Neural cell (in vitro differentiated cells): ENCODE data around the gene ZNF644. TPM values are rescaled to one million over a fixed set of nuclear protein-coding genes. Genes with fewer than 3 reads are reported as not detected.

Experiments used
- H2AFZ ChIP-seq: fragments of 200-600, 300-800 bp; sonication (generic), shearing (Covaris generic); 2 replicates; pipeline ENCODE4 v1.6.0; 2014; ENCODE audit warnings: low read depth, mild to moderate bottlenecking, antibody characterized with exemption, low read length, moderate library complexity
- H3F3A ChIP-seq: fragments of 200-600 bp; shearing (Covaris generic); 2 replicates; pipeline ENCODE4 v1.6.1; 2016; ENCODE audit warnings: mild to moderate bottlenecking, moderate library complexity, mixed read lengths, antibody characterized with exemption, low read length; ENCODE audit not compliant: insufficient read depth, poor library complexity, severe bottlenecking
- H3K27ac ChIP-seq: fragments of 200-600, 300-800 bp; sonication (generic), shearing (Covaris generic); 2 replicates; pipeline ENCODE4 v1.5.1; 2014; ENCODE audit warnings: mild to moderate bottlenecking, low read length, moderate library complexity
- H3K27me3 ChIP-seq: fragments of 300-800, 200-600 bp; sonication (generic), shearing (Covaris generic); 2 replicates; pipeline ENCODE4 v1.6.0; 2014; ENCODE audit warnings: mild to moderate bottlenecking, low read depth, low read length, moderate library complexity; ENCODE audit not compliant: insufficient read depth
- H3K36me3 ChIP-seq: fragments of 300-800, 200-600 bp; sonication (generic), shearing (Covaris generic); 2 replicates; pipeline ENCODE4 v1.5.1; 2014; ENCODE audit warnings: mild to moderate bottlenecking, antibody characterized with exemption, low read length, moderate library complexity; ENCODE audit not compliant: insufficient read depth
- H3K4me2 ChIP-seq: fragments of 300-800, 200-600 bp; sonication (generic), shearing (Covaris generic); 2 replicates; pipeline ENCODE4 v1.6.0; 2014; ENCODE audit warnings: mild to moderate bottlenecking, low read length
- H3K4me3 ChIP-seq: fragments of 300-800, 200-600 bp; sonication (generic), shearing (Covaris generic); 2 replicates; pipeline ENCODE4 v1.5.1; 2014; ENCODE audit warnings: mild to moderate bottlenecking, low read length, moderate library complexity
- H3K79me2 ChIP-seq: fragments of 200-600 bp; shearing (Covaris generic); replicated peaks from 2 replicates; pipeline ENCODE4 v1.6.0; 2014; ENCODE audit warnings: mild to moderate bottlenecking, low read length, moderate library complexity; ENCODE audit not compliant: insufficient read depth
- H3K9ac ChIP-seq: fragments of 300-800, 200-600 bp; sonication (generic), shearing (Covaris generic); 2 replicates; pipeline ENCODE4 v1.6.1; 2016; ENCODE audit warnings: mild to moderate bottlenecking, low read length, mixed read lengths
- H3K9me2 ChIP-seq: fragments of 200-600 bp; shearing (Covaris generic); 2 replicates; pipeline ENCODE4 v1.6.1; 2016; ENCODE audit warnings: mild to moderate bottlenecking, low read length, mixed read lengths; ENCODE audit not compliant: insufficient read depth
- H3K9me3 ChIP-seq: fragments of 200-600, 300-800 bp; sonication (generic), shearing (Covaris generic); 2 replicates; pipeline ENCODE4 v1.6.1; 2016; ENCODE audit warnings: mild to moderate bottlenecking, mixed run types, low read length, moderate library complexity, mixed read lengths
- H4K20me1 ChIP-seq: fragments of 200-600 bp; shearing (Covaris generic); 2 replicates; pipeline ENCODE4 v1.6.1; 2016; ENCODE audit warnings: mild to moderate bottlenecking, mixed run types; ENCODE audit not compliant: insufficient read depth
- CTCF ChIP-seq: fragments of 450-650 bp; IDR thresholded peaks from 2 replicates; pipeline ENCODE4 v1.5.1; 2014; ENCODE audit warnings: antibody characterized with exemption, mild to moderate bottlenecking, moderate library complexity; ENCODE audit not compliant: poor library complexity, severe bottlenecking
- EP300 ChIP-seq: fragments of 450-650 bp; conservative IDR thresholded peaks from 2 replicates; pipeline ENCODE4 v1.6.1; 2014; ENCODE audit warnings: antibody characterized with exemption, mild to moderate bottlenecking, moderate library complexity; ENCODE audit not compliant: poor library complexity, severe bottlenecking
- EZH2 ChIP-seq: fragments of 200-600, 300-800 bp; shearing (Covaris generic), sonication (generic); IDR thresholded peaks from 2 replicates; pipeline ENCODE4 v1.6.1; 2014; ENCODE audit warnings: antibody characterized with exemption, low read length, borderline replicate concordance, mild to moderate bottlenecking; ENCODE audit not compliant: insufficient read depth, poor library complexity, severe bottlenecking
- MXI1 ChIP-seq: fragments of 450-650 bp; conservative IDR thresholded peaks from 2 replicates; pipeline ENCODE4 v1.6.1; 2014; ENCODE audit warnings: antibody characterized with exemption, mild to moderate bottlenecking; ENCODE audit not compliant: poor library complexity, severe bottlenecking
- POLR2AphosphoS5 ChIP-seq: IDR thresholded peaks from 2 replicates; pipeline ENCODE4 v1.6.1; 2012
- RAD21 ChIP-seq: fragments of 450-650 bp; conservative IDR thresholded peaks from 2 replicates; pipeline ENCODE4 v1.6.1; 2014; ENCODE audit warnings: antibody characterized with exemption, mild to moderate bottlenecking, moderate library complexity
- REST ChIP-seq: IDR thresholded peaks from 2 replicates; pipeline ENCODE4 v1.6.1; 2012; ENCODE audit warnings: borderline replicate concordance
- SMC3 ChIP-seq: fragments of 450-650 bp; conservative IDR thresholded peaks from 2 replicates; pipeline ENCODE4 v1.6.1; 2014; ENCODE audit warnings: antibody characterized with exemption, mild to moderate bottlenecking, moderate library complexity; ENCODE audit not compliant: poor library complexity
- TAF1 ChIP-seq: IDR thresholded peaks from 2 replicates; pipeline ENCODE4 v1.6.1; 2012; ENCODE audit warnings: low read depth
- polyA plus RNA-seq: library from polyadenylated mRNA; depleted of rRNA; stranded (reverse); fragments of >200 nt; gene quantifications from 2 replicates; pipeline ENCODE4 v1.2.3, GENCODE V29; 2014

The ZNF644 gene
- polyA plus RNA-seq, 1 donor from 2014 or later, result 71.7 TPM

DNA sequence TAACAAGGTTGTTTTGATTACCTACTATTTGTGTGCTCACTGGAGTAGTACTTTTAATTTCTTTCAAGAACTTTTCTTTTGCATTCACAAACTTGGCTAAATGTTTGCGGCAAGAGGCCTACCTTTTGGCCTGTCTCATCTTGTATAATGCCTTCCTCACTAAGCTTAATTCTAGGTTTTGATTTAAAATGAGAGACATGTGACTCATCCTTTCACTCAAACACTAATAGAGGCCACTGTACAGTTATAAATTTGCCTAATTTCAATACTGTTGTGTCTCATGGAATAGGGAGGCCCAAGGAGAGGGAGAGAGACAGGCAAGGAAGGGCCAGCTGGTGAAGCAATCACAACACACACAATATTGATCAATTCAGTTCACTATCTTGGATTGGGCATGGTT lies 66.1 kb downstream of the ZNF644 start:
- Histone ChIP-seq H3K9me3 (peaks cover 3% of the 10 kb centered on the region), H3K27ac (no peak overlapping the region), H3K9me2 (no peaks in the 10 kb centered on the region), H3F3A (no peaks in the 10 kb centered on the region), H3K79me2 (peaks cover 61% of the 10 kb centered on the region), H2AFZ (no peak overlapping the region), H3K9ac (no peak overlapping the region), H4K20me1 (no peaks in the 10 kb centered on the region), H3K4me2 (no peak overlapping the region), H3K36me3 (no peaks in the 10 kb centered on the region), H3K27me3 (no peaks in the 10 kb centered on the region), H3K4me3 (no peak overlapping the region)
- no peak for TF ChIP-seq POLR2AphosphoS5
- no peak for TF ChIP-seq EP300
- TF ChIP-seq CTCF, result no peak
- no peak for TF ChIP-seq RAD21
- no peak for TF ChIP-seq TAF1
- TF ChIP-seq REST, result no peak
- TF ChIP-seq EZH2, result no peak
- no peak for TF ChIP-seq MXI1
- no peak for TF ChIP-seq SMC3

GRCh38 chr1:90952906-90953305 lies 68.9 kb downstream of the ZNF644 start:
- Histone ChIP-seq H3K4me2 (no peak overlapping the region), H3F3A (no peaks in the 10 kb centered on the region), H4K20me1 (no peaks in the 10 kb centered on the region), H3K9me2 (no peaks in the 10 kb centered on the region), H3K79me2 (peaks cover 73% of the 10 kb centered on the region), H3K9ac (no peak overlapping the region), H2AFZ (no peak overlapping the region), H3K9me3 (peaks cover 3% of the 10 kb centered on the region), H3K36me3 (no peaks in the 10 kb centered on the region), H3K4me3 (no peak overlapping the region), H3K27ac (no peak overlapping the region), H3K27me3 (no peaks in the 10 kb centered on the region)
- TF ChIP-seq REST, result no peak
- TF ChIP-seq TAF1, result no peak
- no peak for TF ChIP-seq RAD21
- no peak for TF ChIP-seq POLR2AphosphoS5
- TF ChIP-seq CTCF, result no peak
- no peak for TF ChIP-seq SMC3
- TF ChIP-seq EP300, result no peak
- TF ChIP-seq EZH2, result no peak
- no peak for TF ChIP-seq MXI1
